Right lobe of liver (tissue), 4 donors: ENCODE measurements around the gene BBX.

Experiments
- POLR2A ChIP-seq: fragments of 450-650 bp; IDR thresholded peaks from one replicate; pipeline ENCODE4 v1.6.1; 2017; ENCODE audit warnings: antibody characterized with exemption, mild to moderate bottlenecking
- TF ChIP-seq, protein P1 (sequence below), 4 donors: fragments of 200-600 bp in 3 of 4; fragments of 450-650 bp in 1 of 4; IDR thresholded peaks; one replicate each; pipeline versions ENCODE4 v1.5.1 to v1.8.0; 2016 to 2022; ENCODE audit warnings: antibody characterized with exemption in 4 of 4, mild to moderate bottlenecking in 2 of 4
- donor health status: DM: no; HTN: no; CAD: no.
- donor health status: DM: no; HTN: no; CAD: no.
- donor health status: DM: no; HTN: yes; CAD: no.

DNA sequence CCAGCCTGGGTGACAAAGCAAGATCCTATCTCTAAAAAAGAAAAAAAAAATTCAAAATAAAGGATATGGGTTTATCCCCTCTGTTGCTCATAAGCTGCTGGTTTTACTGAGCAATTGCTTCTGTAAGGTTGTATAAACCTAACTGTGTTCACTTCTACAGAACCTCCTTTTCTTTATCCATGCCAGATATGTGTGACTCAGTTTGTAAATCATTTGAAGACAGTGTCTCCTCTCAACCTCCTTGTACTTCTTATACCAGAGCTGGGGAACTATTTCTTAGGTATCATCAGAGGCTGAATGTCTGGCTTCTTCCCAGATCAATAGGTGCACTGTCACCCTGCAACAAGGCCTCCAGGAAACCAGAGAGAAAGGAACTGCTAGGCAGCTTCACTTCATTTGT, 294.3 kb downstream of the BBX start:
- TF ChIP-seq, protein P1, sequence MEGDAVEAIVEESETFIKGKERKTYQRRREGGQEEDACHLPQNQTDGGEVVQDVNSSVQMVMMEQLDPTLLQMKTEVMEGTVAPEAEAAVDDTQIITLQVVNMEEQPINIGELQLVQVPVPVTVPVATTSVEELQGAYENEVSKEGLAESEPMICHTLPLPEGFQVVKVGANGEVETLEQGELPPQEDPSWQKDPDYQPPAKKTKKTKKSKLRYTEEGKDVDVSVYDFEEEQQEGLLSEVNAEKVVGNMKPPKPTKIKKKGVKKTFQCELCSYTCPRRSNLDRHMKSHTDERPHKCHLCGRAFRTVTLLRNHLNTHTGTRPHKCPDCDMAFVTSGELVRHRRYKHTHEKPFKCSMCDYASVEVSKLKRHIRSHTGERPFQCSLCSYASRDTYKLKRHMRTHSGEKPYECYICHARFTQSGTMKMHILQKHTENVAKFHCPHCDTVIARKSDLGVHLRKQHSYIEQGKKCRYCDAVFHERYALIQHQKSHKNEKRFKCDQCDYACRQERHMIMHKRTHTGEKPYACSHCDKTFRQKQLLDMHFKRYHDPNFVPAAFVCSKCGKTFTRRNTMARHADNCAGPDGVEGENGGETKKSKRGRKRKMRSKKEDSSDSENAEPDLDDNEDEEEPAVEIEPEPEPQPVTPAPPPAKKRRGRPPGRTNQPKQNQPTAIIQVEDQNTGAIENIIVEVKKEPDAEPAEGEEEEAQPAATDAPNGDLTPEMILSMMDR (IDR thresholded peaks at IDR 0.05), result no peak
- TF ChIP-seq POLR2A, result no peak
